Hepatocyte (in vitro differentiated cells): ENCODE results near the gene KIF25.

Experiments used
- EZH2 ChIP-seq: fragments of 200-600 bp; sonication (generic); IDR thresholded peaks from 2 replicates; pipeline ENCODE4 v1.6.1; 2016; ENCODE audit warnings: antibody characterized with exemption, mild to moderate bottlenecking, borderline replicate concordance
- EZH2phosphoT487 ChIP-seq: fragments of 200-600 bp; sonication (generic); IDR thresholded peaks from one replicate; pipeline ENCODE4 v1.6.1; 2018; ENCODE audit warnings: antibody characterized with exemption, mild to moderate bottlenecking, low read depth, moderate library complexity; ENCODE audit not compliant: unreplicated experiment, severe bottlenecking
- TF ChIP-seq, protein P1 (sequence below): fragments of 200-600 bp; sonication (generic); IDR thresholded peaks from 2 replicates; pipeline ENCODE4 v1.5.1; 2016; ENCODE audit warnings: antibody characterized with exemption, mild to moderate bottlenecking; ENCODE audit not compliant: poor library complexity

- TF ChIP-seq, protein P1, sequence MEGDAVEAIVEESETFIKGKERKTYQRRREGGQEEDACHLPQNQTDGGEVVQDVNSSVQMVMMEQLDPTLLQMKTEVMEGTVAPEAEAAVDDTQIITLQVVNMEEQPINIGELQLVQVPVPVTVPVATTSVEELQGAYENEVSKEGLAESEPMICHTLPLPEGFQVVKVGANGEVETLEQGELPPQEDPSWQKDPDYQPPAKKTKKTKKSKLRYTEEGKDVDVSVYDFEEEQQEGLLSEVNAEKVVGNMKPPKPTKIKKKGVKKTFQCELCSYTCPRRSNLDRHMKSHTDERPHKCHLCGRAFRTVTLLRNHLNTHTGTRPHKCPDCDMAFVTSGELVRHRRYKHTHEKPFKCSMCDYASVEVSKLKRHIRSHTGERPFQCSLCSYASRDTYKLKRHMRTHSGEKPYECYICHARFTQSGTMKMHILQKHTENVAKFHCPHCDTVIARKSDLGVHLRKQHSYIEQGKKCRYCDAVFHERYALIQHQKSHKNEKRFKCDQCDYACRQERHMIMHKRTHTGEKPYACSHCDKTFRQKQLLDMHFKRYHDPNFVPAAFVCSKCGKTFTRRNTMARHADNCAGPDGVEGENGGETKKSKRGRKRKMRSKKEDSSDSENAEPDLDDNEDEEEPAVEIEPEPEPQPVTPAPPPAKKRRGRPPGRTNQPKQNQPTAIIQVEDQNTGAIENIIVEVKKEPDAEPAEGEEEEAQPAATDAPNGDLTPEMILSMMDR: no peak
- no peak for TF ChIP-seq EZH2
- no peak for TF ChIP-seq EZH2phosphoT487
Measured at GRCh38 chr6:168004945-168005344, 7.5 kb downstream of the KIF25 start.
